Measurements from ENCODE around the gene MAD1L1. TPM values are rescaled to one million over a fixed set of nuclear protein-coding genes. Genes with fewer than 3 reads are reported as not detected.

Gene MAD1L1
- total and polyA plus RNA-seq, 2 of the 13 experiments (the other 11 are each of a cell fraction or from before 2014, with no cell fraction given), result 17.4 to 64.7 TPM

DNA sequence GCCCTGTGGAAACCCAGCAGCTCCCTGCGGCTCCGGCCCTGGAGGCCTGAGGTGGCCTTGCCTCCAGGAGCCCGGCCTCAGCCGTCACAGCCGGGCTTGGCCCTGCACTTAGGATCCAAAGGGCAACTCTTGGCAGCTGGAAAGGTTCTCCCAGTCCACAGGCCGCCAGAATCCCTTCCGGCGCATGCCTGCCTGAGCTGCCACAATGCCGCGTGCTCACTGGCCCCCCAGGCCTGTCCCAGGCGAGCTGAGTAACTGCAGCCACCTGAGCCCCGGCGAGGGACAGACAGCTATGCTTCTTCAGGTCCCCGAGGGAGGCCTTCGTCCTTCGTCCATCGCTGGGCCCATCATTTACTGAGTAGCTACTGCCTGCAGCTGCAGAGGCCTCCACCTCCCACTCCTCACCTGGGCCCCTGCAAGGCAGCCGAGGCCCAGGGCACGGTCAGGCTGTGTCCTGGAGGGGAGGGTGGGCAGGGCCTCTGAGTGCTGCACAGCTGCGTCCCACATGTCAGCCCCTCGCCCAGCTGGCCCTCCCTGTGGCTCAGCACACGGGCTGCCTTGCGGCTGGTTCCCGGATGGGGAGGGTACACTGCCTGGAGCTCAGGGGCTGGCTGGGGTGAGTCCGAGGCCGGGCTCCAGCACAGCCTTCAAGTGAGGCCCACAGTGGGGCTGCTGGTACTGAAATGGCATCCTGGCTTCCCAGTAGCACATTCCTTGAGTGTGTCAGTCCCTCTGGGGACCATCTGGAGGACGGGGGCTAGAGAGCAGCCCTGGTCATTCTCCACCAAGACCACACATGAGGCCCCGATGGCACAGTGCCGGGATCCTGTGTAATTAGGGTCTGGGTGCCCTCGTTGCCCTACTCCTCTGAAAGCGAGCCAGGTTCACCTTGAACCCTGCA lies 390.2 kb downstream of the MAD1L1 start (continued):
- TF ChIP-seq, protein P1, sequence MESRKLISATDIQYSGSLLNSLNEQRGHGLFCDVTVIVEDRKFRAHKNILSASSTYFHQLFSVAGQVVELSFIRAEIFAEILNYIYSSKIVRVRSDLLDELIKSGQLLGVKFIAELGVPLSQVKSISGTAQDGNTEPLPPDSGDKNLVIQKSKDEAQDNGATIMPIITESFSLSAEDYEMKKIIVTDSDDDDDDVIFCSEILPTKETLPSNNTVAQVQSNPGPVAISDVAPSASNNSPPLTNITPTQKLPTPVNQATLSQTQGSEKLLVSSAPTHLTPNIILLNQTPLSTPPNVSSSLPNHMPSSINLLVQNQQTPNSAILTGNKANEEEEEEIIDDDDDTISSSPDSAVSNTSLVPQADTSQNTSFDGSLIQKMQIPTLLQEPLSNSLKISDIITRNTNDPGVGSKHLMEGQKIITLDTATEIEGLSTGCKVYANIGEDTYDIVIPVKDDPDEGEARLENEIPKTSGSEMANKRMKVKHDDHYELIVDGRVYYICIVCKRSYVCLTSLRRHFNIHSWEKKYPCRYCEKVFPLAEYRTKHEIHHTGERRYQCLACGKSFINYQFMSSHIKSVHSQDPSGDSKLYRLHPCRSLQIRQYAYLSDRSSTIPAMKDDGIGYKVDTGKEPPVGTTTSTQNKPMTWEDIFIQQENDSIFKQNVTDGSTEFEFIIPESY (CRISPR knock-in tag; IDR thresholded peaks at IDR 0.05), result peak; percentile 100
- TF ChIP-seq SP2 (CRISPR knock-in tag; IDR thresholded peaks at IDR 0.05) (no peak), ZNF782 (CRISPR knock-in tag; IDR thresholded peaks at IDR 0.05; ENCODE audit: borderline replicate concordance) (no peak), ZNF501 (CRISPR knock-in tag; IDR thresholded peaks at IDR 0.05) (peak; percentile 52; the same call in 1 of the 2 replicates), STAT5B (CRISPR knock-in tag; IDR thresholded peaks at IDR 0.05) (no peak), PAWR (CRISPR knock-in tag; IDR thresholded peaks at IDR 0.05; ENCODE audit: borderline replicate concordance) (no peak), POLR2G (IDR thresholded peaks at IDR 0.05; ENCODE audit: low read depth, low read length) (no peak), ESRRA (CRISPR knock-in tag; IDR thresholded peaks at IDR 0.05; ENCODE audit: low read depth) (0 out of 2 replicates have a peak, but pooled peaks have one; percentile 27), HOXA5 (CRISPR knock-in tag; IDR thresholded peaks at IDR 0.05) (no peak), ZNF207 (IDR thresholded peaks at IDR 0.05; ENCODE audit: borderline replicate concordance) (no peak), ZNF567 (CRISPR knock-in tag; IDR thresholded peaks at IDR 0.05; ENCODE audit: borderline replicate concordance) (no peak), HHEX (CRISPR knock-in tag; IDR thresholded peaks at IDR 0.05) (no peak), ZNF572 (CRISPR knock-in tag; IDR thresholded peaks at IDR 0.05) (no peak), GZF1 (CRISPR knock-in tag; IDR thresholded peaks at IDR 0.05) (no peak), ARID2 (CRISPR knock-in tag; IDR thresholded peaks at IDR 0.05; ENCODE audit: borderline replicate concordance) (no peak), MIER3 (CRISPR knock-in tag; IDR thresholded peaks at IDR 0.05; ENCODE audit: borderline replicate concordance) (no peak), KDM2A (CRISPR knock-in tag; IDR thresholded peaks at IDR 0.05; ENCODE audit: borderline replicate concordance, low read depth) (no peak), HNRNPLL (IDR thresholded peaks at IDR 0.05; ENCODE audit: low read depth, low read length, poor library complexity, severe bottlenecking) (no peak)
- TF ChIP-seq, protein P2, sequence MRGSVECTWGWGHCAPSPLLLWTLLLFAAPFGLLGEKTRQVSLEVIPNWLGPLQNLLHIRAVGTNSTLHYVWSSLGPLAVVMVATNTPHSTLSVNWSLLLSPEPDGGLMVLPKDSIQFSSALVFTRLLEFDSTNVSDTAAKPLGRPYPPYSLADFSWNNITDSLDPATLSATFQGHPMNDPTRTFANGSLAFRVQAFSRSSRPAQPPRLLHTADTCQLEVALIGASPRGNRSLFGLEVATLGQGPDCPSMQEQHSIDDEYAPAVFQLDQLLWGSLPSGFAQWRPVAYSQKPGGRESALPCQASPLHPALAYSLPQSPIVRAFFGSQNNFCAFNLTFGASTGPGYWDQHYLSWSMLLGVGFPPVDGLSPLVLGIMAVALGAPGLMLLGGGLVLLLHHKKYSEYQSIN (CRISPR knock-in tag; IDR thresholded peaks at IDR 0.05; ENCODE audit: borderline replicate concordance), result no peak
- TF ChIP-seq, protein P3, sequence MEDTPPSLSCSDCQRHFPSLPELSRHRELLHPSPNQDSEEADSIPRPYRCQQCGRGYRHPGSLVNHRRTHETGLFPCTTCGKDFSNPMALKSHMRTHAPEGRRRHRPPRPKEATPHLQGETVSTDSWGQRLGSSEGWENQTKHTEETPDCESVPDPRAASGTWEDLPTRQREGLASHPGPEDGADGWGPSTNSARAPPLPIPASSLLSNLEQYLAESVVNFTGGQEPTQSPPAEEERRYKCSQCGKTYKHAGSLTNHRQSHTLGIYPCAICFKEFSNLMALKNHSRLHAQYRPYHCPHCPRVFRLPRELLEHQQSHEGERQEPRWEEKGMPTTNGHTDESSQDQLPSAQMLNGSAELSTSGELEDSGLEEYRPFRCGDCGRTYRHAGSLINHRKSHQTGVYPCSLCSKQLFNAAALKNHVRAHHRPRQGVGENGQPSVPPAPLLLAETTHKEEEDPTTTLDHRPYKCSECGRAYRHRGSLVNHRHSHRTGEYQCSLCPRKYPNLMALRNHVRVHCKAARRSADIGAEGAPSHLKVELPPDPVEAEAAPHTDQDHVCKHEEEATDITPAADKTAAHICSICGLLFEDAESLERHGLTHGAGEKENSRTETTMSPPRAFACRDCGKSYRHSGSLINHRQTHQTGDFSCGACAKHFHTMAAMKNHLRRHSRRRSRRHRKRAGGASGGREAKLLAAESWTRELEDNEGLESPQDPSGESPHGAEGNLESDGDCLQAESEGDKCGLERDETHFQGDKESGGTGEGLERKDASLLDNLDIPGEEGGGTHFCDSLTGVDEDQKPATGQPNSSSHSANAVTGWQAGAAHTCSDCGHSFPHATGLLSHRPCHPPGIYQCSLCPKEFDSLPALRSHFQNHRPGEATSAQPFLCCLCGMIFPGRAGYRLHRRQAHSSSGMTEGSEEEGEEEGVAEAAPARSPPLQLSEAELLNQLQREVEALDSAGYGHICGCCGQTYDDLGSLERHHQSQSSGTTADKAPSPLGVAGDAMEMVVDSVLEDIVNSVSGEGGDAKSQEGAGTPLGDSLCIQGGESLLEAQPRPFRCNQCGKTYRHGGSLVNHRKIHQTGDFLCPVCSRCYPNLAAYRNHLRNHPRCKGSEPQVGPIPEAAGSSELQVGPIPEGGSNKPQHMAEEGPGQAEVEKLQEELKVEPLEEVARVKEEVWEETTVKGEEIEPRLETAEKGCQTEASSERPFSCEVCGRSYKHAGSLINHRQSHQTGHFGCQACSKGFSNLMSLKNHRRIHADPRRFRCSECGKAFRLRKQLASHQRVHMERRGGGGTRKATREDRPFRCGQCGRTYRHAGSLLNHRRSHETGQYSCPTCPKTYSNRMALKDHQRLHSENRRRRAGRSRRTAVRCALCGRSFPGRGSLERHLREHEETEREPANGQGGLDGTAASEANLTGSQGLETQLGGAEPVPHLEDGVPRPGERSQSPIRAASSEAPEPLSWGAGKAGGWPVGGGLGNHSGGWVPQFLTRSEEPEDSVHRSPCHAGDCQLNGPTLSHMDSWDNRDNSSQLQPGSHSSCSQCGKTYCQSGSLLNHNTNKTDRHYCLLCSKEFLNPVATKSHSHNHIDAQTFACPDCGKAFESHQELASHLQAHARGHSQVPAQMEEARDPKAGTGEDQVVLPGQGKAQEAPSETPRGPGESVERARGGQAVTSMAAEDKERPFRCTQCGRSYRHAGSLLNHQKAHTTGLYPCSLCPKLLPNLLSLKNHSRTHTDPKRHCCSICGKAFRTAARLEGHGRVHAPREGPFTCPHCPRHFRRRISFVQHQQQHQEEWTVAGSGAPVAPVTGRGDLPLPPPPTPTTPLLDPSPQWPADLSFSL (CRISPR knock-in tag; IDR thresholded peaks at IDR 0.05), result no peak; the same call in 1 of the 2 replicates

All from HepG2 (cell line).